GM18907 (cell line): ENCODE data around the gene CNTNAP2.
"Not testable (repeated sequence)": the region's sequence is repeated elsewhere in the genome, so short reads cannot be mapped to it uniquely, and the experiment has no call there.

Experiments
- ATAC-seq: cut with Tn5 transposase; IDR thresholded peaks from one replicate; pipeline ENCODE4 v1.9.1; 2021; ENCODE audit warnings: mild to moderate bottlenecking, moderate library complexity; ENCODE audit not compliant: unreplicated experiment

CNTNAP2 gene

DNA sequence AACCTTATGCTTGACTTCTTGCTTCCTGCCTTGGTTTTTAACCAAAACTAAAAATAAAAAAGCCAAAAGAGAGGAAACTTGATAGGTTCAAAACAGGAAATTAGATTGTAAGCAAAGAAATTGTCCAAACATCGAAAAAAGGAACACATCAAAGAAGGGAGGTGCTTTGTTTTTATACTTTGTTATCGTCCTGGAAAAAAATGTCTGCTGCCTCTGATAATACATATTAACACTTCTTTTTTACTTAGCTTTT is 2187.4 kb downstream of the CNTNAP2 start:
- no peak for ATAC-seq

DNA sequence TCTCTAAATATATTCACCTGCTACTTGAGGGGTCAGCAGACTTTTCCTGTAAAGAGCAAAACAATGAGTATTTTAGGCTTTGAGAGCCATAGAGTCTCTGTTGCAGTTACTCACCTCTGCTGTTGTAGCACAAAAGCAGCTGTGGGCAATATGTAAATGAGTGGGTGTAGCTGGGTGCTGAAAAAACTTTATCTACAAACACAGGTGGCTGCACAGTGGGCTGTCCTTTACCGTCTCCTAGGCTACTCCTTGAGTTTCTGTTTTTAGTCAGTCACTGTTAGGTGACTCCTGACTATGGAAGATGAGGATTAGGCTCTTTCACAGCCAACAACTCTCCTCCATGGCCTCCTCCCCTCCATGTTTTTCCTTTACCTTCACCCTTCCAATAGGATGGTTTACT is 2187.9 kb downstream of the CNTNAP2 start:
- ATAC-seq, result no peak

DNA sequence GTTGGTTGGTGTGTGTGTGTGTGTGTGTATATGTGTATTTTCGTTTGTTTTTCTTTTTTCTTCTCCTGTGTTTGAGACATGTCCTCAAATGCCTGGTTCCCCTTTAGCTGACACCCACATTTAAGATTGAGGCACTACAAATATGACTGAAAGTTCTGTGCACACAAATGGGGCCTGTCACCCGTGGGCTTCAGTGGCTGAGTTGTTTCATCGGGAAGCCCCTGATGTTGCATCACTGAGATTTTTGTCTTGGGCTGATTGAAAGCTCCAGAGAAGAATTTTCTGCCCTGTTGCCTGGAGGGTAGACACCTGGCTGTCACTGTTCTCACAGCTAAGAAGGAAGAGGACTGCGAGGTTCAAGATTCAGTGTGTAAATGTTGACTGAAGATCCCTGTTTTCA is 2190.2 kb downstream of the CNTNAP2 start:
- no peak for ATAC-seq

DNA sequence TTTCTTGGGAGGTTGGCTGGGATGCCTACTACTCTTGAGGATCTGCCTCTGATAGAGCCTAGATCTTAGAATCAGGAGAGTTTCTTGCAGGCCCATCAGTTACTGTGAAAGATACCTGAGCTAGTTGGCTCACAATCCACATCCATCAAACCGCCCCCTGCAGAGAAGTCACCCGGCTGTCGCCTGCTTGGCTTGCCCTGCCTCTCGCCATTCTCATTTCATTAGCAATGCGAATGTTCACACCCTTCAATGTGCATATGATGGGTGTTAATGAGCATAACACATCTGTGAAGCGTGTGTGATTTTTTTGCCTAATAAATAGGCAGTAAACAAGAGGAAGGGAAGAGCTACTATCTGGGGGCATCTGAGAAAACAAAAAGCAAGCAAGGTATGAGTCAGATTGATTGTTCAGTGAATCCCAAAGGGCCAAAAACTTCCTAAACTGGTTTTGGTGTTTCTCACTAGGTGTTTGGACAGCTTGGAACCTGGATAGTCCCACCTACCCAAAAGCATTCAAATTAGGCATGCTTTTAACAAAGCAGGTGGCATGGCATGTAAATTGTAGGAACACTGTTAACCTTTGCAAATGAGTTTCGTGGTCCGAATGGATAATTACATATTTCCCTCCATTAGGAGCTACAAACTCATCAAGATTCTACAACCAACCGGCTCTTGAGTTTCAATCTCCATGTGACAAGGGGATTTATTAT is 2201.7 kb downstream of the CNTNAP2 start:
- no peak for ATAC-seq

DNA sequence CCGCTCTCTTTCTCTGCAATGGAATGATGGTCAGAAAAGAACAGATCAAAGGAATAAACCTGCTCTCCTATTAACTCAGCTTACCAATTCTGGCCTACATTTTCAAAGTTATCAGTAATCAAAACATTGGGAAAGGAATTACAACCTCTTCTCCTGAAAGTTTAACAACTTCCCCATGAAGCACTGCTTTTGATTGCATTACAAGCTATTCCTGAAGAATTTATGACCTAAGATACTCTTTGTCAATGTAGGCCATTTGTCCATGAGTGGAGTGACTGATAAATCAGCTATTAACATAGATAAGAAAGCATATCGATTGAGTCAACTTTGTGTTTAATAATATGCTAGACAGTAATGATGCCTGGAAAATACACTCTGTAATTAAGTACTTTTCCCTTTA is 2202.2 kb downstream of the CNTNAP2 start:
- no peak for ATAC-seq

DNA sequence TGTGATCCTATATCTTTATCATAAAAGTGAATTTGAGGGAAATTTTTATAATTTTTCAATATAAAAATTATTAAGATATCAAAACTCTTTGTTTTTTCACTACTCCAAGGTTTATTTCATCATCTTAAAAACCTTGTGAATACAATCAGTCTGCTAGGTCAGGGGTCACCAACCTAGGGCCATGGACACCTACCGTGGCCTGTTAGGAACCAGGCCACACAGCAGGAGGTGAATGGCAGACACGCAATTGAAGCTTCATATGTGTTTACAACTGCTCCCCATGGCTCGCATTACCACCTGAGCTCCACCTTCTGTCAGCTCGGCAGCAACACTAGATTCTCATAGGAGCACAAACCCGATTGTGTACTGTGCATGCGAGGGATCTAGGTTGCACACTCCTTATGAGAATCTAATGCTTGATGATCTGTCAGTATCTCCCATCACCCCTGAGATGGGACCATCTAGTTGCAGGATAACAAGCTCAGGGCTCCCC is 2202.8 kb downstream of the CNTNAP2 start:
- no peak for ATAC-seq

DNA sequence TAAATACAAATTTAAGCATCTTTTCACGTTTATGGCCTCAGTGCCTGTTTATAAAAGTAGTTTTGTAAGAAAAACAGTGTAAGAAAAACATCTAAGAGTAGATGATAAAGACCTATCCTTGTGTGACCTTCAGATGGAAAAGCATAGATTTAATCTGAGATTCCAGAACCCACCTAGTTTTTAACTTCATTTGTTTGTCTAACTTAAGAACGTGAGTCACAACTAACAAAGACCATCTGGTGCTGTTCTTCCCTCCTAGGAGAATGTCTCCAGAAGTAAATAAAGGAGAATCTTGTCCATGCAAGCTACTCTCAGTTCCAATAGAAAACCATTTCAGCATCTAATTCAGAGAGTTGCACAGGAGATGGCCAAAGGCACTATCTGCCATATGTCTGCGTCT is 2208.6 kb downstream of the CNTNAP2 start:
- ATAC-seq, result no peak

DNA sequence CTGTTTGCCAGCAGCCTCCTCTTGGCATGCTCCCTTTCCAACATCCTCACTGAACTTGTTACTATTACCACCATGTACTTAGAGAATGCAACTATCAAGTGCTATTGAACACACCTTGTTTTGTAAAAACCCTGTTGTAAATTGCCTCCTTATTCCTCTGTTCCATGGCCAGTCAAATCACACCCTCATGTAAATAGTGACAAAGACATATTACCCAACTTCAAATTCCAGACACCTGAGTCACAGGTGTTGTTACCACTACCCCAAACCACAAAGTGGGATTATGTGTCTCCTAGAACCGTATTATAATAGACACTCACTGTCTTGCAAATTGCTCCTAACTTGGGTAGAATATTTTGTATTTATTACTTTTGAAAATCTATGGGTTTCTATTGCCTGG is 2210.8 kb downstream of the CNTNAP2 start:
- no peak for ATAC-seq

DNA sequence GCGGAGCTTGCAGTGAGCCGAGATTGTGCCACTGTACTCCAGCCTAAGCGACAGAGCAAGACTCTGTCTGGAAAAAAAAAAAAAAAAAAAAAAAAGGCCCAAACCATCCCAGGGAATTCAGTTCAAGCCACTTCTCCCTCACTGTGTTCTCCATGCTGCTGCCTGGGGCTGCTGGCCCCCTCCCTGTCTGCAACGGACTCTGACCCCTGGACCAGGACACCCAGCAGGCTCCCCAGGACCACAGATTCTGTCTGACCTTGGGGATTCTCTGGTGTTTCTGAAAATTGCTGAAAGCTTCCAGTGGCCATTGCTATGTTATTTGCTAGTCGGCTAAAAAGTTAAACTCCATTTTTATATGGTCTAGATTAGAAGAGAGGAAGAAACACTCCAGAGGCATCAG is 2212.3 kb downstream of the CNTNAP2 start:
- ATAC-seq, result no peak

DNA sequence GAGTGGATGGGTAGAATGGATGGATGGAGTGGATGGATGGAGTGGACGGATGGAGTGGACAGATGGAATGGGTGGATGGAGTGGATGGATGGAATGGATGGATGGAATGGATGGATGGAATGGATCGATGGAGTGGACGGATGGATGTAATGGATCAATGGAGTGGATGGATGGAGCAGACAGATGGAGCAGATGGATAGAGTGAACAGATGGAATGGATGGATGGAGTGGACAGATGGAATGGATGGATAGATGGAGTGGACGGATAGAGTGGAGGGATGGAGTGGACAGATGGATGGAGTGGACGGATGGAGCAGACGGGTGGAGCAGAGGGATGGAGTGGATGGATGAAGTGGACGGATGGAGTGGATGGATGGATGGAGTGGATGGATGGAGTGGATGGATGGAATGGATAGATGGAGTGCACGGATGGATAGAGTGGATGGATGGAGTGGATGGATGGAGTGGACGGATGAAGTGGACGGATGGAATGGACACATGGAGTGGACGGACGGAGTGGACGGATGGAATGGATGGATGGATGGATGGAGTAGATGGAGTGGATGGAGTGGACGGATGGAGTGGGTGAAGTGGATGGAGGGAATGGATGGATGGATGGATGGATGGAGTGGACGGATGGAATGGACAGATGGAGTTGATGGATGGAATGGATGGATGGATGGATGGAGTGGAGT is 2213.7 kb downstream of the CNTNAP2 start:
- ATAC-seq, result no peak

DNA sequence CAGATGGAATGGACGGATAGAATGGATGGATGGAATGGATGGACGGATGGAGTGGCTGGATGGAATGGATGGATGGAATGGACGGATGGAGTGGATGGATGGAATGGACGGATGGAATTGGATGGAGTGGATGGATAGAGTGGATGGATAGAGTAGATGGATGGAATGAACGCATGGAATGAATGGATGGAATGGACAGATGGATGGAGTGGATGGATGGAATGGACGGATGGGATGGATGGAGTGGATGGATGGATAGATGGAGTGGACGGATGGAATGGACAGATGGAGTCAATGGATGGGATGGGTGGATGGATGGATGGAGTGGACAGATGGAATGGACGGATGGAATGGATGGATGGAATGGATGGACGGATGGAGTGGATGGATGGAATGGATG is 2214.2 kb downstream of the CNTNAP2 start:
- ATAC-seq, result no peak

DNA sequence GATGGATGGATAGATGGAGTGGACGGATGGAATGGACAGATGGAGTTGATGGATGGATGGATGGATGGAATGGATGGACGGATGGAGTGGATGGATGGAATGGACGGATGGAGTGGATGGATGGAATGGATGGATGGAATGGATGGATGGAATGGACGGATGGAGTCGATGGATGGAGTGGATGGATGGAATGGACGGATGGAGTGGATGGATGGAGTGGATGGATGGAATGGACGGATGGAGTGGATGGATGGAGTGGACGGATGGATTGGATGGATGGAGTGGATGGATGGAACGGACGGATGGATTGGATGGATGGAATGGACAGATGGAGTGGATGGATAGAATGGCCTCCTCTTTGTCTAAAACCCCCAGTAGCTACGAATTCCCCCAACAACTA is 2214.9 kb downstream of the CNTNAP2 start:
- ATAC-seq, result not testable (repeated sequence)

DNA sequence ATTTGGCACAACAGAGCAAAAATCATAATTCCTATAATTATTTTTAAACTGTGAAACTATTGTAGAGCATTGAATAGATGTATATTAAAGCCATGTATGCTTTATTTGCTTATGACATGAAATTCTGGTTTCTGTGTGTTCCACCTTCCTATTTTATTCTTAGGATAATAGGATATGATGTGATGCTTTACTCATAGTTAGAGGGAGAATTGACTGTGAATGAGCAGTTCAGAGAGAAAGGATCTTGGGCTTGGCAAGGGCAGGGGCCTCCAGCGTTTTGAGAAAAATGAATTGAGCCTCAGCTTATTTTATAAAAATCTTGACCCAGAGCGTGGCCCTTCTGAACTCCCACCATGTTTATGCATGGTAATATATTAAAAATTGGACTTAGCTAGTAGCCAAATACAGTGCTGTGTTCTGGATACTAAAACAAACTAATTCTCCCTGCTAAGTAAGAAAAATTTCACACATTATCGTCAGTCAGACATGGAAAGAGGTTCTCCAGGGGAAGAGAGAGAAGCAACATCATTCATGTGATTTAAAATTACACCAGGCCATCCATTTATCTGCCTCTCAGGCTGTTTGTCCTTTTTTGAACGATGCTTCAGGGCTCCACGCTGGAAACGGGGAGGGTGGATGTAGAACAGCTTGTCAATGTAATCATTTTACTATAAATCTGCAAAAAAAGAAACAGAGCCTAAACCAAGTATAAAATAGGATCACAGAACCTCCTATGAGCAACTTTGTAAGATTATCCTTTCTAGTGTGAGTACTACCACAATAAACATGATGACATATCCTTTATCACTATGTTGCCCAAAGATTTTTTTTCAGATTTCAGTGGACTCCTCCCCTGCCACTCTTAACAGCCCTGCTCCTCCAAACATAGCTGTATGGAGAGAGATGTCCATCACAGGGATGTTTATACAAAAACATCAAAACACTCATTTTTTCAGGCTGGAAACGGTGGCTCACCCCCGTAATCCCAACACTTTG is 2215.9 kb downstream of the CNTNAP2 start:
- ATAC-seq, result no peak

DNA sequence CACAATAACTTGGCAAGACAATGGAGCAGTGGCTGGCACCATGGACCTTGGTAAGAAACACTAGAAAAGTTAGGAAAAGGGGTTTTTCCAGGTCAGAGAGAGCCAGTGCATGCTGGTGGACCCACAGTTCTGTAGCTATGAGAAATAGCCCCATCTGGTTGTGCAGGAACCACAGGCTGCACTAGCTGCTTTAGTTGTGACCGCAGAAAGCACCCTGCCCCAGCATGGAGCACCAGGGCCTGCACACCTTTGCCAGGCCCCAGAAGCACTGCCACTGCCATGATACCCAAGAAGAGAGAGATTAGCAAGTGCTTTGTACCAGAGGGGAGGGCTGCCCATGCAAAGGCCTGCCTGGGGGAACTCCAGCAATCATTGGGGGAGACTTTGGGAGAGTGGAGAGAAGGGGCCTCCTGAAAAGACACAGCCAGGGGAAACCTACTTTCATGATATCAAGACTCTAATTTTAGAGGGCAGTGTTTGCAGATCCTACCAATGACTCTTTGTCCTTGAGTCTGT is 2217.9 kb downstream of the CNTNAP2 start:
- ATAC-seq, result no peak

DNA sequence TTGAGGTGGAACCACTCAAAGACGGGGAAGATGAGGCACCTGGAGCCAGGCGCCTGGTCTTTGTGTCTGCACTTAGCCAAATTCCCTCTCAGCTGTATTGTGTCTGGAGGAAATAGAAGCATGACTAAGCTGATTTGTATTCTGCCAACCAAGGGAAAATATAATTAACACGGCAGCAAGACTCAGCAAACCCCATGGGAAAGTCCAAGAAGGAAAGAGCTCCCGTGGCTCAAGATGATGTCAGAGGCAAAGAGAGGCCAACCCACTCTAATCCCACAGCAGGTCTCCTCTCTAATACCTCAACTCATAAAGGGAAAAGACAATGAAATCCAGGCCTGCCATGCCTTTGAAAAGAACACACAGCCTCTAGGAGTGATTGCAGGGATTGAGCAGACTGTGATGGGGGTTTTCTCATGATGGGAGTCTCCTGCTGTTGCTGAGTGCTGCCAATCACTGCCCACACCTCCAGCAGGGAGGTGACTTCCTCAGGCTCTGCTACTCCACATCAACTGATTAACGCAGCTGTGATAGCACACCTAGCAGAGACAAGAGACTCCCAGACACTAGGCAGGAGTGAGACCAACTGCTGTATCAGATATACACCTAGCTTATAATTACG is 2218.5 kb downstream of the CNTNAP2 start:
- ATAC-seq, result no peak

DNA sequence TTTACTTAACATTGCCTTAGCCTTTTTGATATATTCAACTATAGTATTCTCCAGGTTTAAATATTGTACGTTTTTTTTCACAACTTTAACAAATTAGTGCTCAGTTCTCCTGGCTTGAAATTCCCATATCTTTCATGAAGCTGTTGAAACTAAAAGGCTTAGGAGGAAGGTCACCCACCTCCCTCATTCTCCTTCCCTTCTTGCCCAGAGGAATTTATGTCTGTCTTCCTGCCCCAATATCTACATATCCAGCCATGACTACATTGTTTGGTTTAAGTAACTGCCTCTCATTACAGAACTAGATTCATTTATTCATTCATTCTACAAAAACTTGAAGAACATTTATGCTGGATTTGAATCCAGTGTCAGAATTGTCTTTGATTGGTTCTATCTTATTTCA is 2219.2 kb downstream of the CNTNAP2 start:
- ATAC-seq, result no peak

DNA sequence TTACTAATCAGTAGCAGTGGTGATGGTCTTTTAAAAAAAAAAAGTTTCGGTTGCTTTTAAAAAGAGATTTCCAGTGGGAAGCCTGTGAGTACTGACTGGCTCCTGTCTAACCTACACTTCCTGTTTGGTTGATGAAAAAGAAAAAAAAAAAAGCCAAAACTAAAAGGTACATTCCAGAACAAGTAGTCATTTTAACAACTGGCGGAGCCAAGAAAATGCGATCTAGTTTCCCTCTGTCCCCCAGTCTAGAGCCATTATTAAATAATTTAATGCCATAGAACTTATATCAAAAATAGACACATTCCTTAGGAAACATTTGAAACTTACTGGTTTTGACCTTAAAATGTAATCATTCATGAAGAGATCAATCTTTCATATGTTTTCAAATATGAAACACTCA is 2219.8 kb downstream of the CNTNAP2 start:
- no peak for ATAC-seq

DNA sequence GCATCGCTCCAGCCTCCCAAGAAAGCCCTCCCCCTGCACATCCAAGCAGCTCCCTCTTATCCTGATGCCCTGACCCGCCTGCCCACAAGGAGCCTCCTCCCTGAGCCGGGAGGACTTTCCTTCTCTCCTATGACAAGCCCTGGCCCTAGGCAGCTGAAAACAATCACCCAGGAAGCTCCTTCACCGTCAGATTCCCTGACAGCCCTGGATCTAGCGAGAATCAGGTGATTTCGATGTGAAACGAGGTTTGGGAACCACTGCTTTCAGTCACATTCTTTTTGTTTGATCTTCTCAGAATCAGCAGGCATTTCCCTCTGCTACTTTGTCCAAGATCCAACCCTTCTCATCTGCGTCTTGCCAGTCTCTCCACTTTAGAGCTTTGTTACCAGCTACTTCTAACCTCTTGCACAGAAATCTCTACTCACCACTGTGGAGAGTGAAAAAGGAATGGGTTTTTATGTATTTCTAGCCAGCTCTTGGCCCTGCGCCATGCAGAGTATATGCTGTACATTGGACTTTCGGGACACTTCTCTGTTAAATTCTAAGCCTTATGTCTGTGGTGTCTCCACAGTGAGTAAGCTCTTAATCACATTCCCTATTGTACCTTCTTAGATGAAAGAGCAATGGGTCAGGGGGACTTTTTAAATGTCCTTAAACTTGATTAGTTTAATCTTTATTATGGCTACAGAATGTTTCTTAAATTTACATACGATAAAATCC is 2220.8 kb downstream of the CNTNAP2 start:
- ATAC-seq, result no peak

DNA sequence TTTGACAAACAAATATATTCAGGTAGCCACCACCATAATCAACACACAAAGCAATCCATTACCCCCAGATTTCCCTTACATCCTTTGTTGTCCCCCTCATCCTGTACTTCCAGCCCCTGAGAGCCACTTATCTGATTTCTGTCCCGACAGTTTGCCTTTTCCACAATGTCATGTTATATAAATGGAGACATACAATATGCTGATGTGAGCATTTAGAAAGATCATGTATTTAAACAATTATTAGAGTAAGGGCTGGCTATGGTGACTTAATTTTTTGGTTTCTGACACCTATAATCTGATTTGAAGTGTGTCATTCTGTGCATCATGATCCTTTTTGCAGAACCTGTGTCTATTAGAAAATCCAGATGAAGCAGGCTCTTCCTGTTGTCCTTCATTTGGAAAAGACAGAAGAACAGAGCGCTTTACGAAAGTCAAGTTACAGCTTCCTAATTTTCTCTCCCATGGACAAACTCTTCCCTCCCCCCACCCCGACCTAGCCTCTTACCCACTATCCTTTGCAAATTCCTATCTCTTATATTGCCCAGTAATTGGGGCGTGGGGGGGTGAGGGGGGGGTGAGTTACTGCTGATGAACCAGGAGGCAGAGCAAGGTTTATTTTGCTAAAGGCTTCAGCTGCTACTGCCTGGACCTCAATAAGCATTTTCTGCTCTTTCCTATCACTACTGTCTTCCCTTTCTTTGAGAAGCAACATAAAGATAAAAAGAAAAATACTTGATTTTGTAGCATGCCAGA is 2221.6 kb downstream of the CNTNAP2 start:
- ATAC-seq, result no peak
